SU-DHL-6 (cell line): Measurements from ENCODE around the gene PCLO.

Experiments
- CTCF ChIP-seq: fragments of 200-600 bp; sonication (generic); IDR thresholded peaks from one replicate; pipeline ENCODE4 v1.5.1; 2017; ENCODE audit warnings: antibody characterized with exemption, mild to moderate bottlenecking, low read length, moderate library complexity; ENCODE audit not compliant: insufficient read depth, poor library complexity, severe bottlenecking
- EZH2phosphoT487 ChIP-seq: fragments of 200-600 bp; sonication (generic), shearing (Covaris generic); conservative IDR thresholded peaks from 2 replicates; pipeline ENCODE4 v1.6.1; 2018; ENCODE audit warnings: mild to moderate bottlenecking, antibody characterized with exemption, low read length, moderate library complexity, mixed read lengths

- no peak for TF ChIP-seq CTCF
- no peak for TF ChIP-seq EZH2phosphoT487
Observed at GRCh38 chr7:82838314-82838713, 324.4 kb downstream of the PCLO start.
